NCI-H187 (cell line): ENCODE data around the gene RPTOR.

Experiments
- DNase-seq, 2 experiments: peaks; one replicate each; lab custom pipeline; 2025; lab: John Stamatoyannopoulos, UW

The RPTOR gene

GRCh38 chr17:81000631-81001357, 456.2 kb downstream of the RPTOR start:
- no peak for DNase-seq

GRCh38 chr17:81002013-81002384, 457.4 kb downstream of the RPTOR start:
- no peak for DNase-seq

- peak; percentile 43 to 45 for DNase-seq
Measured at GRCh38 chr17:81002409-81003361, 458.0 kb downstream of the RPTOR start.

- no peak for DNase-seq
Measured at GRCh38 chr17:81003711-81004475, 459.3 kb downstream of the RPTOR start.

- DNase-seq, result no peak
Measured at GRCh38 chr17:81006891-81007290, 462.3 kb downstream of the RPTOR start.

- no peak for DNase-seq
Measured at GRCh38 chr17:81008140-81008539, 463.5 kb downstream of the RPTOR start.

GRCh38 chr17:81009136-81009535, 464.5 kb downstream of the RPTOR start:
- no peak for DNase-seq

GRCh38 chr17:81010935-81011334, 466.3 kb downstream of the RPTOR start:
- no peak for DNase-seq

GRCh38 chr17:81011951-81012350, 467.3 kb downstream of the RPTOR start:
- no peak for DNase-seq

GRCh38 chr17:81012574-81013447, 468.2 kb downstream of the RPTOR start:
- DNase-seq, result no peak

GRCh38 chr17:81013642-81014041, 469.0 kb downstream of the RPTOR start:
- no peak for DNase-seq

- DNase-seq, result no peak
Measured at GRCh38 chr17:81015136-81015535, 470.5 kb downstream of the RPTOR start.
